NCI-H1105 treated with DMSO at 0.1 percent for 48 hours (cell line): ENCODE measurements around the gene COL9A3.

ENCODE experiments used
- DNase-seq: peaks from one replicate; lab custom pipeline; 2025; lab: John Stamatoyannopoulos, UW

COL9A3 gene

GRCh38 chr20:62823688-62824475, 7.0 kb downstream of the COL9A3 start:
- DNase-seq = no peak

- peak; percentile 51 for DNase-seq
These were observed 7.9 kb downstream of the COL9A3 start for GRCh38 chr20:62824476-62825332.

GRCh38 chr20:62825333-62825985, 8.6 kb downstream of the COL9A3 start:
- no peak for DNase-seq

- no peak for DNase-seq
These were observed 9.3 kb downstream of the COL9A3 start for GRCh38 chr20:62825986-62826645.

- no peak for DNase-seq
These were observed 9.9 kb downstream of the COL9A3 start for GRCh38 chr20:62826646-62827310.

GRCh38 chr20:62827311-62828038, 10.6 kb downstream of the COL9A3 start:
- no peak for DNase-seq

- DNase-seq = no peak
These were observed 11.2 kb downstream of the COL9A3 start for GRCh38 chr20:62828051-62828450.

- DNase-seq = no peak
These were observed 11.8 kb downstream of the COL9A3 start for GRCh38 chr20:62828511-62829230.

- DNase-seq = no peak
These were observed 12.7 kb downstream of the COL9A3 start for GRCh38 chr20:62829231-62830230.

GRCh38 chr20:62830251-62830650, 13.4 kb downstream of the COL9A3 start:
- DNase-seq = no peak

GRCh38 chr20:62830821-62831220, 14.0 kb downstream of the COL9A3 start:
- DNase-seq = no peak

- DNase-seq = no peak
These were observed 14.5 kb downstream of the COL9A3 start for GRCh38 chr20:62831361-62831788.

- no peak for DNase-seq
These were observed 15.0 kb downstream of the COL9A3 start for GRCh38 chr20:62831854-62832211.

- DNase-seq = no peak
These were observed 15.5 kb downstream of the COL9A3 start for GRCh38 chr20:62832212-62832922.

- no peak for DNase-seq
These were observed 16.1 kb downstream of the COL9A3 start for GRCh38 chr20:62832951-62833391.

GRCh38 chr20:62834967-62835730, 18.3 kb downstream of the COL9A3 start:
- DNase-seq = no peak
